Esophagus muscularis mucosa (tissue), 4 donors: ENCODE data around the gene LYPD6B. TPM values are rescaled to one million over a fixed set of nuclear protein-coding genes. Genes with fewer than 3 reads are reported as not detected.

Source experiments
- DNase-seq: peaks from one replicate; pipeline ENCODE4 v3.0.0-alpha.2; 2017; ENCODE audit errors: extremely low spot score
- H3K27ac ChIP-seq, 4 donors: fragments of 200-600 bp; sonication (generic); replicated peaks in 1 of 4; 1 replicate in 3 of 4; 2 replicates in 1 of 4; pipeline ENCODE4 v1.5.1; 2016 to 2019; ENCODE audit warnings: mild to moderate bottlenecking in 1 of 4
- H3K27me3 ChIP-seq, 4 donors: fragments of 200-600 bp; sonication (generic); one replicate each; pipeline versions ENCODE4 v1.5.1 to v1.6.0; 2016 to 2019
- H3K36me3 ChIP-seq, 4 donors: fragments of 200-600 bp; sonication (generic); one replicate each; pipeline ENCODE4 v1.5.1; 2016 to 2019
- H3K4me1 ChIP-seq, 4 donors: fragments of 200-600 bp; sonication (generic); one replicate each; pipeline ENCODE4 v1.5.1; 2016 to 2019
- H3K4me3 ChIP-seq, 4 donors: fragments of 200-600 bp; sonication (generic); 1 replicate in 2 of 4; 2 replicates in 2 of 4; pipeline ENCODE4 v1.5.1; 2016 to 2019; ENCODE audit warnings: mild to moderate bottlenecking in 4 of 4, moderate library complexity in 1 of 4
- H3K9me3 ChIP-seq, 4 donors: fragments of 200-600 bp; sonication (generic); 1 replicate in 3 of 4; 2 replicates in 1 of 4; pipeline ENCODE4 v1.5.1; 2016 to 2019
- CTCF ChIP-seq, 3 experiments: fragments of 200-600 bp in 2 of 3; fragments of 450-650 bp in 1 of 3; sonication (generic) in 2 of 3; IDR thresholded peaks; one replicate each; pipeline ENCODE4 v1.5.1; 2017 to 2019; ENCODE audit warnings: antibody characterized with exemption in 3 of 3, mild to moderate bottlenecking in 2 of 3, moderate library complexity in 1 of 3
- EP300 ChIP-seq: sonication (generic); formaldehyde crosslinking; IDR thresholded peaks from one replicate; pipeline ENCODE4 v1.6.1; 2017; ENCODE audit warnings: antibody characterized with exemption
- POLR2A ChIP-seq: fragments of 450-650 bp; IDR thresholded peaks from one replicate; pipeline ENCODE4 v1.6.1; 2017; ENCODE audit warnings: antibody characterized with exemption, moderate library complexity, mild to moderate bottlenecking, low read depth
- POLR2AphosphoS5 ChIP-seq, 2 donors: sonication (generic); formaldehyde crosslinking; IDR thresholded peaks; one replicate each; pipeline ENCODE4 v1.6.1; 2017; ENCODE audit warnings: antibody characterized with exemption in 2 of 2
- WGBS: methylation state at CpG from one replicate; pipeline ENCODE4 v1.1.5; 2018; 5-methylcytosine and 5-hydroxymethylcytosine counted together
- intact Hi-C: fragments of 100-400 bp; cut with DNase I; formaldehyde crosslinking; loops from one replicate; pipeline ENCODE4 v1.15.1; 2023
- total RNA-seq, 4 donors: library from RNA; depleted of rRNA; stranded (reverse); fragments of >200 nt; gene quantifications; one replicate each; pipeline versions ENCODE4 v1.1.0 to v1.2.1, GENCODE V29; 2016

The LYPD6B gene
- total RNA-seq, 4 donors from 2014 or later, result not detected

- intact Hi-C loops, result no loop called here
- H3K36me3 ChIP-seq, result peaks cover 0 to 6% (median 0%) of the 10 kb centered on the region in 4 donors
- no peaks in the 10 kb centered on the region for H3K27me3 ChIP-seq
- no peak for DNase-seq
- no peaks in the 10 kb centered on the region for H3K4me1 ChIP-seq
- H3K4me3 ChIP-seq, result no peak overlapping the region
- no peak for TF ChIP-seq POLR2AphosphoS5 (IDR thresholded peaks at IDR 0.05)
- no peak for TF ChIP-seq POLR2A
- TF ChIP-seq EP300, result no peak
- TF ChIP-seq CTCF (IDR thresholded peaks at IDR 0.05), result no peak
- 87% methylated on average over 6 of the region's 6 CpGs for WGBS
- no peak overlapping the region for H3K27ac ChIP-seq
- no peaks in the 10 kb centered on the region for H3K9me3 ChIP-seq
These were observed 32.9 kb upstream of the LYPD6B start for GRCh38 chr2:149005471-149006077.

- Histone ChIP-seq H3K36me3 (peaks cover 0 to 6% (median 0%) of the 10 kb centered on the region in 4 donors), H3K4me3 (no peak overlapping the region), H3K27me3 (no peaks in the 10 kb centered on the region), H3K9me3 (no peaks in the 10 kb centered on the region), H3K4me1 (no peaks in the 10 kb centered on the region), H3K27ac (no peak overlapping the region)
- 84% methylated on average over 4 of the region's 4 CpGs for WGBS
- DNase-seq, result no peak
- no peak for TF ChIP-seq EP300
- TF ChIP-seq CTCF (IDR thresholded peaks at IDR 0.05), result no peak
- no peak for TF ChIP-seq POLR2AphosphoS5 (IDR thresholded peaks at IDR 0.05)
- TF ChIP-seq POLR2A, result no peak
- intact Hi-C loops, result no loop called here
These were observed 31.5 kb upstream of the LYPD6B start for GRCh38 chr2:149006883-149007543.

GRCh38 chr2:149008381-149008780, 30.1 kb upstream of the LYPD6B start:
- intact Hi-C loops, result no loop called here
- no peak overlapping the region for H3K4me3 ChIP-seq
- DNase-seq, result no peak
- H3K9me3 ChIP-seq, result no peaks in the 10 kb centered on the region
- H3K27me3 ChIP-seq, result no peaks in the 10 kb centered on the region
- peaks cover 0 to 6% (median 0%) of the 10 kb centered on the region in 4 donors for H3K36me3 ChIP-seq
- H3K4me1 ChIP-seq, result no peaks in the 10 kb centered on the region
- WGBS, result 85% methylated on average over 7 of the region's 7 CpGs
- TF ChIP-seq POLR2A, result no peak
- no peak for TF ChIP-seq EP300
- no peak overlapping the region for H3K27ac ChIP-seq

- Histone ChIP-seq H3K4me1 (no peaks in the 10 kb centered on the region), H3K4me3 (no peak overlapping the region), H3K9me3 (no peaks in the 10 kb centered on the region), H3K27ac (no peak overlapping the region), H3K36me3 (peaks cover 0 to 6% (median 0%) of the 10 kb centered on the region in 4 donors), H3K27me3 (no peaks in the 10 kb centered on the region)
- TF ChIP-seq EP300 (no peak), POLR2A (no peak), CTCF (IDR thresholded peaks at IDR 0.05) (no peak), POLR2AphosphoS5 (IDR thresholded peaks at IDR 0.05) (no peak)
- 95% methylated on average over 31 of the region's 31 CpGs for WGBS
- intact Hi-C loops, result loop anchor here (10.0 kb wide), 1 partner anchor 305 kb away; no protein-coding TSS in a partner anchor
- DNase-seq, result no peak
These were observed 28.7 kb upstream of the LYPD6B start for GRCh38 chr2:149009576-149010461.

GRCh38 chr2:149012545-149012944, 26.0 kb upstream of the LYPD6B start:
- 87% methylated on average over 9 of the region's 9 CpGs for WGBS
- Histone ChIP-seq H3K27ac (no peak overlapping the region), H3K4me3 (no peak overlapping the region), H3K4me1 (peaks cover 0 to 6% (median 6%) of the 10 kb centered on the region in 4 donors), H3K36me3 (peaks cover 0 to 6% (median 0%) of the 10 kb centered on the region in 4 donors), H3K9me3 (no peaks in the 10 kb centered on the region), H3K27me3 (no peaks in the 10 kb centered on the region)
- no peak for DNase-seq
- intact Hi-C loops, result loop anchor here (10.0 kb wide), 1 partner anchor 302 kb away; no protein-coding TSS in a partner anchor
- no peak for TF ChIP-seq CTCF (IDR thresholded peaks at IDR 0.05)
